Measurements from ENCODE around the gene PHYKPL.
"Not testable (repeated sequence)": the region's sequence is repeated elsewhere in the genome, so short reads cannot be mapped to it uniquely, and the experiment has no call there.

The PHYKPL gene

GRCh38 chr5:178261666-178262600 is 29.3 kb upstream of the PHYKPL start:
- no peak for DNase-seq

DNA sequence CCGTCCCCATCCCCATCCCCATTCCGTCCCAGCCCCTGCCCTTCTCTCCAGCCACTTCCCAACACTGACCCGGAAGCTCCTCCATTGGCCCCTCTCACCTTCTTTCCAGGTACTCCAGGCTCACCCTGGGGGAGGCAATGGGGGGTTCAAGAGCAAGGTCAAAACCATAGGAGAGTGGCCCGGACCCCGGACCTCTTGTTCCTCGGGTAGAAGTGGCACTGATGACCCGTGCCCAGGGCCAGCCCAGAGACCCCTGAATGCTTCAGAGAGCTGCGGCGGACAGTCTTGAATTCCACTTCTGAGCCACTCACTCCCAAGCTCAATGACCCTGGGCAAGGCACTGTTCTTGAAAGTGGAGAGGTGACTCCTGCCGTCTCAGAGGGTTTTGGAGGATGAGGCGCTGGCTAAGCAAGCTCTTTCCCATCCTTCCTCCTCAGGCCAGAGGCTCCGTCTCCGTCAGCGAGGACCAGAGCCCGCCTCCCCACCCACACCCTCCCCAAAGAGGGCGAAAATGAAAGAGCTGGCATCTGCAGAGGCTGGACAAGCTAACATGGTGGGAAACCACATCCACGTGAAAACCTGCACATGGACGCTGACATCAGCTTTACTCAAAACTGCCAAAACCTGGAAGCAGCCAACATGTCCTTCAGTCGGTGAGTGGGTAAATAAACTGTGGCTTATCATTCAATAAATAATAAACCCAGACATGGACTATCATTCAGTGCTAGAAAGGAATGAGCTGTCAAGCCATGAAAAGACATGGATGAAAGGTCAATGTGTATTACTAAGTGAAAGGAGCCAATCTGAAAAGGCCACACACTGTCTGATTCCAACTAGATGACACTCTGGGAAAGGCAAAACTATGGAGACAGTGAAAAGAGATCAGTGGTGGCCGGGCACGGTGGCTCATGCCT is 27.3 kb upstream of the PHYKPL start:
- DNase-seq, result no peak

DNA sequence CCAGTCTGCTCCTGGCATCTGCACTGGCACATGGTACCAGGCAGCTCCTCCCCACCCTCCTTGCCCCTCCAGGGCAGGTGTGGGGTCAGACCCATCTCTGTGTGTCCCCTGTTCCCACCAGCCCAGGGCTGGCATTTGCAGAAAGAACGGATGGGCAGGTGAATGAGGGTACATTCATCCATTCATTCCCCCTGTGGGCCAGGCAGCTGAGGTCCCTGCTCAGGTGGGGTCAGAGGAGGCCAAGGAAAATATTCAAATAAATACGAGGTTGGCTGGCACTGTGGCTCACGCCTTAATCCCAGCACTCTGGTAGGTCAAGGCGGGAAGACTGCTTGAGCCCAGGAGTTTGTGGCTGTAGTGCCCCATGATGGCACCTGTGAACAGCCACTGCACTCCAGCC is 25.0 kb upstream of the PHYKPL start:
- no peak for DNase-seq

GRCh38 chr5:178256746-178257145 is 24.1 kb upstream of the PHYKPL start:
- DNase-seq, result no peak

DNA sequence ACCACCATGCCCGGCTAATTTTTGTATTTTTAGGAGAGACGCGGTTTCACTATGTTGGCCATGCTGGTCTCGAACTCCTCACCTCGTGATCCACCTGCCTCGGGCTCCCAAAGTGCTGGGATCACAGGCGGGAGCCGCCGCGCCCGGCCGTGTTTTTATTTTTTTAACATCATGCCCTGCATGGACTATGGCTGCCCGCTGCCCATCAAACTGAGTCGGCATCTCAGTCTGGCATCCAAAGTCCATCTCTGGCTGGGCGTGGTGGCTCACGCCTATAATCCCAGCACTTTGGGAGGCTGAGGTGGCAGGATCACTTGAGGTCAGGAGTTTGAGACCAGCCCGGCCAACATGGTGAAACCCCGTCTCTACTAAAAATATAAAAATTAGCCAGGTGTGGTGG is 21.0 kb upstream of the PHYKPL start:
- DNase-seq, result not testable (repeated sequence)

DNA sequence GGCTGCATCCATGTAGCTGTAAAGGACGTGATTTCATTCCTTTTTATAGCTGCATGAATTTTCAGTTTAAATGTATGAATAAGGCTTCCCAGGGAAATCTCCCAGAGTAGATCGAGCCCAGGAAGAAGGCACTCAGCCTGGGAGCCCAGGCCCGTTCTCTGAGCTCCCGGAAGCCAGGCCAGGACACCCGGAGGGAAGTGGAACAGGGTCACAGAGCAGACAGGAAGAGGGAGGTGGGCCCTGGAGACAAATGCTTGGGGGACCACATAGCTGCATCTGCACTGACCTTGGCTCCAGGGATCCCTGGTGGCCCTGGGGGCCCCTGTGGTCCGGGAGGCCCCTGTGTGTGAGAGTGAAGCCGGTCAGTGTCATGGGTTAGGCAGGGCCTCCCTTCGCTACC is 19.7 kb upstream of the PHYKPL start:
- DNase-seq, result no peak

GRCh38 chr5:178250263-178250662 is 17.7 kb upstream of the PHYKPL start:
- DNase-seq, result no peak

GRCh38 chr5:178249191-178249989 is 16.8 kb upstream of the PHYKPL start:
- no peak for DNase-seq

GRCh38 chr5:178248750-178249149 is 16.1 kb upstream of the PHYKPL start:
- no peak for DNase-seq

DNA sequence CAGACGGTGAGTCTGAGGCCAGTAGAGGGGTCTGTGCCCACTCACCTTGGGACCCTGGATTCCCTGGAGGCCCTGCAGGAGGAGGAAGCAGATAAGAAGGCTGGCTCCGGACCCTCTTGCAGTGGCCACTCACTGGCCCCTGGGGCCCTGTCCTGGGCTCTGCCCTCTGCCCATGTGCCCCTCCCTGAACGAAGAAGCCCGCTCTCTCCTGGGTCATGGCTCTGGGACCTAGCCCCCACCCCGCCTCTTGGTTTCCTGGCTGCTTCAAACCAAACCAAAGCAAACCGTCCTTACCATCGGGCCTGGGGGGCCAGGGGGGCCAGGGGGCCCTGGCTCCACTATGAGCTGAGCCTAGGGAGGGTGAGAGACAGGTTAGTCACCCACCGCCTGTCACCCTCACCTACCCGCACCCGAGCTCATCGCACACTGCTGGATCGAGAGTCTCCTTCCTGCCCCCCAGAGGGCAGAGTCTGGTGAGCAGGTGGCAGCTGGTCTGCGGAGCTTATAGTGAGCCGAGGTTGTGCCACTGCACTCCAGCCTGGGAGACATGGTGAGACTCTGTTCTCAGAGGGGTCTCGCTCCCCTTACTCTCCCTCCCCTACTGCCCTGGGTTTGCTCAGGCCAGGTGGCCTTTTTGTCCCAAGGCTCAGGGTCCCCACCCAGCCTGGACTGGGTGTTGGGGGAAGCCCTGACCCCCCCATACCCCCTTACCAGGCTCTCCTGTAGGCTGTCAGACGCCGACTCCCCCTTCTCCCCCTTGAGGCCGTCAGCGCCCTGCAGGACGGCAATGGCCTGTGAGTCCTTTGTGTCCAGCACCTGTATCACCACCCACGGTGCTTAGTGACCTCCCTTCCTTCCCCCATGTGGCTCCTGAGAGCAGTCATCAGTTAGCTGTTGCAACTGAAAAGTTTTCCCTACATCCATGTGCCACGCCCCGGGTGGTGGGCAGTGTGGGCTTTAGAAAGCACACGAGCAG is 15.2 kb upstream of the PHYKPL start:
- no peak for DNase-seq

- no peak for DNase-seq
Observed at GRCh38 chr5:178246624-178247279, 14.2 kb upstream of the PHYKPL start.

DNA sequence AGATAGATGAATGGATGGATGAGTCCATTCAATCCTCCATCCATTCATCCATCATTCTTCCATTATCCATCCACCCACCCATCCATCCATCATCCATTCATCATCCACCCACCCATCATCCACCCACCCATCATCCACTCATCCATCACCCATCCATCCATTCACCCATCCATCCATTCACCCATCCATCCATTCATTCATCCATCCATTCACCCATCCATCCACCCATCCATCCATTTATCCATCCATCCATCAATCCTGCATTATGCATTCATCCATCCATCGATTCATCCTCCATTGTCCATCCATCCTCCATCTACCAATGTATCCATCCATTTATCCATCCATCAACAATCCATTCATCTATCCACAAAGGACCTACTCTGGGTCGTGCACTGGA is 12.8 kb upstream of the PHYKPL start:
- no peak for DNase-seq

DNA sequence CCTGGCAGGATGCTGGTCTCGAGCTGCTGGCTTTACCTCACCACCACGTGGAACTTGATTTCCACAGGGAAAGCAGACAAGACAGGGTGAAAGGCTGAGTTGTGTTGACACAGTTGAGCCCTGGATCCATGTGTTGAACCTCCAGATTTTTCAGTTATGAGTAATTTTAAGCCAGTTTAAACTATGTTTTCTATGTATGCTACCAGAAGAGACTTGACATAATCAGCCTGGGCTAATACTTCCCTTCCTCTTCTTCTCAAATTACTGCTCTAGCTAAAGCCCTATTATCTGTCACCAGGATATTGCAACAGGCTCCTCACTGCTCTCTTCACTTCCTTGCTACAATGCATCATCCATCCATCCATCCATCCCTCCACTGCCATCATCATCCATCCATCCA is 12.0 kb upstream of the PHYKPL start:
- no peak for DNase-seq

DNA sequence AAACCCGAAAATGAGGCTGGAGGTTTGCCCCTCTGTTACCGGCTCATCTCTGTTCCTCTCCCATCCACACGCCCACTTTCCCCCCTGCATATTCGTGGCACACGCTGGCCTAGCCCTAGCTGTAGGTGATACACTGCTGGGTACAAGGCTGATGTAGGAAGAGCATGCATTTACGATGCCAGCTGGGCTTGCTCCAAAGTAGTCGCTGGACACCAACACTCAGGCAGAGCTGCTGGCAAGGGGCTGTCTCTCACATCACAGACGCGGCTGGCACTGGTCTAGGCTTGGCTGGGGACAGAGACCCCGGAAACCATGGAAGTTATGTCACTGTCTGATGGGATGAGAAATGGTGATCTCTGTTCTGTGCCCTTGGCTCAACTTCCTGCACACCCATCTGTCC is 9.8 kb upstream of the PHYKPL start:
- DNase-seq, result no peak

- no peak for DNase-seq
Observed at GRCh38 chr5:178241688-178242231, 9.2 kb upstream of the PHYKPL start.

DNA sequence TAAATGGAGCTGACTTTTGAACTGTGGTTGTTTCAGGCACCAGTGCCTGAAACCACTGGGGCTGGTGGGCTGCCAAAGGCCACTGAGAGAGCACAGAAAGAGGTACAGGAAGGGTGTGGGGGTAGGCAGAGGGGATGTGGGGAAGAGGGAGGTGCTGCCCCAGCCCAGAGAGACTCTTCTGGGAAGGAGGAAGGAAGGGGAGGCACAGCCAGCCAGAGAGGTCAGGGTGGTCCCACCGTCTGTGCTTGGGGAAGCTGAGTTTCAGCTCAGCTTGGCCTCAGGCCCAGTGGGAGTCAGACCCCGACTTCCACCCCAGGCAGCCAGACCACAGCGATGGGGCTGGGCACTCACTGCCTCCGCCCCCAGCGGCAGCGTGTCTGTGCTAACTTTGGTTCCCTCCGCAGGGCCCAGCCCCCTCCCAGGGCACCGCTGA is 8.6 kb upstream of the PHYKPL start:
- DNase-seq, result no peak

DNA sequence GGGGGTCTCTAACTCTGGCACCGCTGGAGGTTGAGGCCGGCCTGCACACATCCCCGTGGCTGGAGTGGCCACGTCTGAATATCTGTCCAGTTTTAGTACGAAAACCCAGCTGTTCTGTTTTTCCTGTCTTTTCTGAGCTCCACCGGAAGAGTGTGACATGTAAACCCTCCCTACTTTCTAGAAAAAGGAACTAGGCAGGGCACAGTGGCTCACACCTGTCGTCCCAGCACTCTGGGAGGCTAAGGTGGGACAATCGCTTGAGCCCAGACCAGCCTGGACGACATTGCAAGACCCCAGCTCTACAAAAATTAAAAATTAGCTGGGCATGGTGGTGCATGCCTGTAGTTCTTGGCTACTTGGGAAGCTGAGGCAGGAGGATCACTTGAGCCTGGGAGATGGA is 8.2 kb upstream of the PHYKPL start:
- no peak for DNase-seq

DNA sequence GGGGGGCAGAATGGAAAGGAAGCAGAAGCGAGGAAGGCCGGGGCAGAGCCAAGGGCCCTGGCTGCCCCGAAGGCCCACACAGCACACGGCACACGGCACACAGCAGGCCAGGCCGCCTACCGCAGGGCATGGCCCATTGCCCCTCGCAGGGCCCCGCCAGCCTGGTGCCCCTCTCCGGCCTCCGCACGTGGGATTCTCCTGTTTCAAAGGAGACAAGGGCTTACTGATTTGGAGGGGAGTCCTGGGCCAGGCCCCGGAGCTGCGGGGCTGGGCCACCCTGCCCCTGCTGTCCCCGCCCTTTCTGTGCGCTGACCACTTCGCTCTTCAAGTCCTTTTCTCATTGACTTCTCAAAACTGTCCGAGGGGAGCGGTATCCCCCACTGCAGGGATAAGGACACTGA is 7.7 kb upstream of the PHYKPL start:
- DNase-seq, result no peak

GRCh38 chr5:178239626-178240301 is 7.2 kb upstream of the PHYKPL start:
- DNase-seq, result not testable (repeated sequence)
